Body of pancreas (tissue), 4 donors: ENCODE results near the gene RREB1. TPM values are rescaled to one million over a fixed set of nuclear protein-coding genes. Genes with fewer than 3 reads are reported as not detected.

ENCODE experiments used
- ATAC-seq: fragments of 150-250 bp; one replicate; pipeline ENCODE4 v1.9.1; 2016
- DNase-seq, 4 donors: peaks; one replicate each; pipeline ENCODE4 v3.0.0-alpha.2; 2019
- H3K27ac ChIP-seq, 4 donors: fragments of 200-600 bp; sonication (generic); 1 replicate in 3 of 4; 2 replicates in 1 of 4; pipeline versions ENCODE4 v1.5.1 to v1.6.1; 2016 to 2019; ENCODE audit warnings: mild to moderate bottlenecking in 1 of 4, mixed read lengths in 1 of 4, moderate library complexity in 1 of 4
- H3K27me3 ChIP-seq, 2 donors: fragments of 200-600 bp; sonication (generic); one replicate each; pipeline ENCODE4 v1.6.0; 2016; ENCODE audit warnings: mild to moderate bottlenecking in 1 of 2
- H3K36me3 ChIP-seq, 2 donors: fragments of 200-600 bp; sonication (generic); replicated peaks in 1 of 2; 2 replicates each; pipeline ENCODE4 v1.5.1; 2016; ENCODE audit warnings: low read depth in 2 of 2; ENCODE audit not compliant: insufficient read depth in 1 of 2
- H3K4me1 ChIP-seq: fragments of 200-600 bp; sonication (generic); one replicate; pipeline ENCODE4 v1.6.0; 2016
- H3K4me3 ChIP-seq, 2 donors: fragments of 200-600 bp; sonication (generic); 1 replicate in 1 of 2; 2 replicates in 1 of 2; pipeline ENCODE4 v1.5.1; 2016 to 2019
- H3K9me3 ChIP-seq, 3 donors: fragments of 200-600 bp; sonication (generic); 1 replicate in 2 of 3; 2 replicates in 1 of 3; pipeline ENCODE4 v1.5.1; 2016
- CTCF ChIP-seq, 7 experiments: fragments of 450-650 bp in 4 of 7; fragments of 200-600 bp in 3 of 7; sonication (generic) in 3 of 7; IDR thresholded peaks; one replicate each; pipeline ENCODE4 v1.5.1; 2016 to 2019; ENCODE audit warnings: antibody characterized with exemption in 7 of 7
- POLR2A ChIP-seq, 3 donors: fragments of 450-650 bp; IDR thresholded peaks; one replicate each; pipeline ENCODE4 v1.6.1; 2016; ENCODE audit warnings: antibody characterized with exemption in 3 of 3, mild to moderate bottlenecking in 2 of 3
- WGBS, 2 donors: methylation state at CpG; one replicate each; pipeline ENCODE4 v1.1.5; 2017; 5-methylcytosine and 5-hydroxymethylcytosine counted together
- intact Hi-C: fragments of 100-400 bp; cut with DNase I; formaldehyde crosslinking; loops from one replicate; pipeline ENCODE4 v1.15.1; 2023
- total RNA-seq, 2 donors: library from RNA; depleted of rRNA; stranded (reverse); fragments of >200 nt; gene quantifications; one replicate each; pipeline ENCODE4 v1.1.0, GENCODE V29; 2016

RREB1 gene
- total RNA-seq, 2 donors from 2014 or later = 33.5 to 44.8 TPM

- Histone ChIP-seq H3K4me1 (peaks cover 31% of the 10 kb centered on the region), H3K9me3 (no peaks in the 10 kb centered on the region), H3K4me3 (no peak overlapping the region), H3K27ac (no peak overlapping the region), H3K27me3 (no peaks in the 10 kb centered on the region), H3K36me3 (peaks cover 0 to 3% of the 10 kb centered on the region in 2 donors)
- intact Hi-C loops = no loop called here
- DNase-seq (no peak), ATAC-seq (no peak)
- TF ChIP-seq CTCF (IDR thresholded peaks at IDR 0.05) = no peak
- no peak for TF ChIP-seq POLR2A (IDR thresholded peaks at IDR 0.05)
- WGBS, 2 donors = 86 to 88% methylated on average over 5 of the region's 5 CpGs
These were observed 68.4 kb downstream of the RREB1 start for GRCh38 chr6:7176208-7176607.

DNA sequence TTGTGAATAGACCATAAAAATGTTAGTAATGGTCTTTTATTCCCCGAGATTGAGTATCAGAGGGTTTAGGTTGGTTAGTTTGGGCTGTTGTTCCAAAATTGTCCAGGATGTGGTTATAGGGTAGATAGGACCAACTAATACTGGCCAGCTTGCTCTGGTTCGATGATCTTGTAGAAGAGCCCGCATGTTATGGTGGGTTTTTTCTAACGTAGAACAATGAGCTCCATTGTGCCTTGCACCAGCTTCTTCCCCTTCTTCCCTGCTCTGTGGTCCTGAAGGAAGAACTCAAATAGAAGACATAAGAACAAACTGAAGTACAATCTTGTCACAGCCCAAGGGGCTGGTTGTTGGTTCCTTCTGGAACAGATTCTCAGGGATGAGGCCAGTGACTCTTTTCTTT lies 70.5 kb downstream of the RREB1 start:
- peaks cover 10% of the 10 kb centered on the region for H3K4me1 ChIP-seq
- WGBS, 2 donors = 83 to 91% methylated on average over 4 of the region's 4 CpGs
- no peak for ATAC-seq
- H3K27ac ChIP-seq = no peak overlapping the region
- no peaks in the 10 kb centered on the region for H3K9me3 ChIP-seq
- H3K4me3 ChIP-seq = no peak overlapping the region
- intact Hi-C loops = no loop called here
- no peak for DNase-seq
- no peak for TF ChIP-seq POLR2A (IDR thresholded peaks at IDR 0.05)
- no peaks in the 10 kb centered on the region for H3K27me3 ChIP-seq
- peaks cover 0 to 7% of the 10 kb centered on the region in 2 donors for H3K36me3 ChIP-seq

- Histone ChIP-seq H3K4me3 (no peak overlapping the region), H3K27me3 (no peaks in the 10 kb centered on the region), H3K27ac (no peak overlapping the region), H3K36me3 (peaks cover 0 to 9% of the 10 kb centered on the region in 2 donors), H3K9me3 (no peaks in the 10 kb centered on the region), H3K4me1 (peaks cover 12% of the 10 kb centered on the region)
- ATAC-seq (no peak), DNase-seq (no peak)
- intact Hi-C loops = no loop called here
- 88 to 96% methylated on average over 4 of the region's 4 CpGs for WGBS, 2 donors
- no peak for TF ChIP-seq POLR2A (IDR thresholded peaks at IDR 0.05)
- no peak for TF ChIP-seq CTCF (IDR thresholded peaks at IDR 0.05)
These were observed 73.0 kb downstream of the RREB1 start for GRCh38 chr6:7180751-7181150.

GRCh38 chr6:7183707-7184106 lies 75.9 kb downstream of the RREB1 start:
- WGBS, 2 donors = 37 to 57% methylated on average over 3 of the region's 3 CpGs
- DNase-seq (no peak), ATAC-seq (peak; percentile 24)
- intact Hi-C loops = no loop called here
- no peak for TF ChIP-seq POLR2A (IDR thresholded peaks at IDR 0.05)
- TF ChIP-seq CTCF (IDR thresholded peaks at IDR 0.05) = no peak
- H3K4me3 ChIP-seq = no peak overlapping the region
- peak overlapping the region in 2 of 4 donors; percentile 1 to 38 for H3K27ac ChIP-seq
- peaks cover 11% of the 10 kb centered on the region for H3K4me1 ChIP-seq
- H3K36me3 ChIP-seq = peaks cover 0 to 12% of the 10 kb centered on the region in 2 donors
- H3K27me3 ChIP-seq = no peaks in the 10 kb centered on the region
- H3K9me3 ChIP-seq = no peaks in the 10 kb centered on the region

GRCh38 chr6:7184502-7184901 lies 76.7 kb downstream of the RREB1 start:
- H3K9me3 ChIP-seq = no peaks in the 10 kb centered on the region
- ATAC-seq (no peak), DNase-seq (no peak)
- H3K27ac ChIP-seq = no peak overlapping the region
- no peak overlapping the region for H3K4me3 ChIP-seq
- peaks cover 19% of the 10 kb centered on the region for H3K4me1 ChIP-seq
- TF ChIP-seq CTCF (IDR thresholded peaks at IDR 0.05) = no peak
- no peak for TF ChIP-seq POLR2A (IDR thresholded peaks at IDR 0.05)
- intact Hi-C loops = no loop called here
- 92 to 100% methylated on average over 1 of the region's 1 CpG for WGBS, 2 donors
- H3K36me3 ChIP-seq = peaks cover 0 to 14% of the 10 kb centered on the region in 2 donors
- no peaks in the 10 kb centered on the region for H3K27me3 ChIP-seq
